Endometrial microvascular endothelial cells (primary cell): ENCODE results near the gene PYGO2. TPM values are rescaled to one million over a fixed set of nuclear protein-coding genes. Genes with fewer than 3 reads are reported as not detected.

Experiments used
- in situ Hi-C: cut with HindIII; loops from 2 replicates; pipeline ENCODE4 v1.10.0; 2017; ENCODE audit warnings: low sequenced_read_pairs, low pct_unique_long_range_greater_than_20kb; ENCODE audit errors: inconsistent ontology term
- total RNA-seq: library from RNA; depleted of rRNA; stranded (reverse); fragments of >200 nt; gene quantifications from one replicate; pipeline ENCODE4 v1.2.3, GENCODE V29; 2015; ENCODE audit errors: inconsistent ontology term

The PYGO2 gene
- total RNA-seq, 1 donor from 2014 or later = 14.5 TPM

- in situ Hi-C loops = no loop called here
These were observed 9.2 kb upstream of the PYGO2 start, which contains the start of gene SHC1 for GRCh38 chr1:154970631-154971340. SHC1 (minus strand) TSS chr1:154970747; CDS start chr1:154970526, 221 bp downstream.

GRCh38 chr1:154969860-154970452 is 8.4 kb upstream of the PYGO2 start:
- in situ Hi-C loops = no loop called here

- in situ Hi-C loops = no loop called here
These were observed 7.7 kb upstream of the PYGO2 start for GRCh38 chr1:154969246-154969645.

- in situ Hi-C loops = no loop called here
These were observed 7.1 kb upstream of the PYGO2 start for GRCh38 chr1:154968731-154969130.

- in situ Hi-C loops = no loop called here
These were observed 5.9 kb upstream of the PYGO2 start for GRCh38 chr1:154967331-154967950.

GRCh38 chr1:154966111-154966510 is 4.5 kb upstream of the PYGO2 start:
- in situ Hi-C loops = no loop called here

- in situ Hi-C loops = no loop called here
These were observed 2.8 kb upstream of the PYGO2 start for GRCh38 chr1:154964359-154964758.

- in situ Hi-C loops = no loop called here
These were observed 2.1 kb upstream of the PYGO2 start for GRCh38 chr1:154963643-154964042.

GRCh38 chr1:154962795-154963330 is 1.3 kb upstream of the PYGO2 start:
- in situ Hi-C loops = no loop called here

GRCh38 chr1:154962156-154962749 is 671 bp upstream of the PYGO2 start:
- in situ Hi-C loops = no loop called here

GRCh38 chr1:154960446-154961136 is 991 bp downstream of the PYGO2 start:
- in situ Hi-C loops = no loop called here

- in situ Hi-C loops = no loop called here
These were observed 2.2 kb downstream of the PYGO2 start for GRCh38 chr1:154959426-154959780.

GRCh38 chr1:154958681-154959425 is 2.7 kb downstream of the PYGO2 start:
- in situ Hi-C loops = no loop called here

GRCh38 chr1:154958036-154958435 is 3.5 kb downstream of the PYGO2 start:
- in situ Hi-C loops = no loop called here

- in situ Hi-C loops = no loop called here
These were observed 4.4 kb downstream of the PYGO2 start for GRCh38 chr1:154957091-154957657.

GRCh38 chr1:154956544-154956941 is 5.0 kb downstream of the PYGO2 start:
- in situ Hi-C loops = no loop called here

- in situ Hi-C loops = no loop called here
These were observed 5.7 kb downstream of the PYGO2 start, which contains the start of gene PBXIP1 for GRCh38 chr1:154955718-154956543. PBXIP1 (minus strand) TSS chr1:154956099; CDS start chr1:154953721, 2,378 bp downstream.
